Stimulated activated CD8-positive, alpha-beta memory T cell treated with anti-CD3 and anti-CD28 coated beads, Interleukin-7, amount 100 ng/mL, for 24 hours (primary cell): ENCODE measurements around the gene LRFN4.
A peak's percentile ranks its signal among the peaks of the same experiment; 100 is the strongest.

ENCODE experiments used
- DNase-seq: peaks from one replicate; pipeline ENCODE4 v3.0.0-alpha.2; 2020; ENCODE audit warnings: low read depth

LRFN4 gene

GRCh38 chr11:66870616-66871520 lies 14.0 kb downstream of the LRFN4 start:
- no peak for DNase-seq

- no peak for DNase-seq
Observed at GRCh38 chr11:66871521-66871901, 14.6 kb downstream of the LRFN4 start.

- no peak for DNase-seq
Observed at GRCh38 chr11:66874232-66874631, 17.4 kb downstream of the LRFN4 start.

GRCh38 chr11:66875378-66875777 lies 18.5 kb downstream of the LRFN4 start:
- no peak for DNase-seq

- DNase-seq, result no peak
Observed at GRCh38 chr11:66877588-66878385, 20.9 kb downstream of the LRFN4 start.

- DNase-seq, result no peak
Observed at GRCh38 chr11:66878474-66878873, 21.6 kb downstream of the LRFN4 start.

GRCh38 chr11:66879000-66879399 lies 22.1 kb downstream of the LRFN4 start:
- DNase-seq, result no peak

- DNase-seq, result no peak
Observed at GRCh38 chr11:66879583-66879982, 22.7 kb downstream of the LRFN4 start.

GRCh38 chr11:66879999-66880398 lies 23.1 kb downstream of the LRFN4 start:
- DNase-seq, result no peak

GRCh38 chr11:66880496-66881450 lies 23.9 kb downstream of the LRFN4 start:
- DNase-seq, result no peak

- no peak for DNase-seq
Observed at GRCh38 chr11:66881451-66881835, 24.6 kb downstream of the LRFN4 start.

GRCh38 chr11:66881927-66882452 lies 25.1 kb downstream of the LRFN4 start:
- no peak for DNase-seq

GRCh38 chr11:66882561-66883015 lies 25.7 kb downstream of the LRFN4 start:
- no peak for DNase-seq

- peak; percentile 56 for DNase-seq
Observed at GRCh38 chr11:66883016-66883965, 26.4 kb downstream of the LRFN4 start.

GRCh38 chr11:66884443-66884842 lies 27.6 kb downstream of the LRFN4 start:
- no peak for DNase-seq

- no peak for DNase-seq
Observed at GRCh38 chr11:66885469-66885868, 28.6 kb downstream of the LRFN4 start.

GRCh38 chr11:66885950-66886440 lies 29.1 kb downstream of the LRFN4 start:
- DNase-seq, result no peak

GRCh38 chr11:66886671-66887221 lies 29.9 kb downstream of the LRFN4 start:
- DNase-seq, result no peak

- no peak for DNase-seq
Observed at GRCh38 chr11:66887526-66887925, 30.7 kb downstream of the LRFN4 start.

GRCh38 chr11:66888282-66888681 lies 31.4 kb downstream of the LRFN4 start:
- no peak for DNase-seq
